ENCODE results near the gene CALML6. TPM values are rescaled to one million over a fixed set of nuclear protein-coding genes. Genes with fewer than 3 reads are reported as not detected.

The CALML6 gene
- total RNA-seq, 1 experiment from 2014 or later, result 1.9 TPM

GRCh38 chr1:1880617-1881312, 34.3 kb upstream of the CALML6 start:
- peaks cover 27% of the 10 kb centered on the region for H3K36me3 Mint-ChIP-seq
- ATAC-seq (peak; percentile 18), DNase-seq (ENCODE audit: low spot score) (no peak)
- peaks cover 48% of the 10 kb centered on the region for H3K4me1 Mint-ChIP-seq
- TF ChIP-seq STAT6 (CRISPR knock-in tag; conservative IDR thresholded peaks at IDR 0.05; ENCODE audit: low read depth) (no peak), ZNF317 (CRISPR knock-in tag; IDR thresholded peaks at IDR 0.05; ENCODE audit: borderline replicate concordance, low read depth) (no peak), TEAD1 (CRISPR knock-in tag; IDR thresholded peaks at IDR 0.05) (no peak), ESRRA (CRISPR knock-in tag; IDR thresholded peaks at IDR 0.05; ENCODE audit: borderline replicate concordance) (no peak), ATF1 (CRISPR knock-in tag; IDR thresholded peaks at IDR 0.05) (no peak), OVOL2 (CRISPR knock-in tag; IDR thresholded peaks at IDR 0.05; ENCODE audit: borderline replicate concordance) (no peak), FOXP4 (CRISPR knock-in tag; IDR thresholded peaks at IDR 0.05) (no peak), FOXP1 (CRISPR knock-in tag; IDR thresholded peaks at IDR 0.05; ENCODE audit: borderline replicate concordance) (no peak), ZNF263 (CRISPR knock-in tag; IDR thresholded peaks at IDR 0.05; ENCODE audit: low read depth) (no peak), CDX4 (CRISPR knock-in tag; IDR thresholded peaks at IDR 0.05; ENCODE audit: borderline replicate concordance) (no peak), GABPB1 (CRISPR knock-in tag; IDR thresholded peaks at IDR 0.05) (no peak), ETV6 (CRISPR knock-in tag; IDR thresholded peaks at IDR 0.05) (no peak), JUN (CRISPR knock-in tag; IDR thresholded peaks at IDR 0.05) (no peak), CREM (CRISPR knock-in tag; IDR thresholded peaks at IDR 0.05) (no peak)
- TF ChIP-seq, protein P1, sequence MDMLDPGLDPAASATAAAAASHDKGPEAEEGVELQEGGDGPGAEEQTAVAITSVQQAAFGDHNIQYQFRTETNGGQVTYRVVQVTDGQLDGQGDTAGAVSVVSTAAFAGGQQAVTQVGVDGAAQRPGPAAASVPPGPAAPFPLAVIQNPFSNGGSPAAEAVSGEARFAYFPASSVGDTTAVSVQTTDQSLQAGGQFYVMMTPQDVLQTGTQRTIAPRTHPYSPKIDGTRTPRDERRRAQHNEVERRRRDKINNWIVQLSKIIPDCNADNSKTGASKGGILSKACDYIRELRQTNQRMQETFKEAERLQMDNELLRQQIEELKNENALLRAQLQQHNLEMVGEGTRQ (CRISPR knock-in tag; IDR thresholded peaks at IDR 0.05), result no peak
- TF ChIP-seq, protein P2, sequence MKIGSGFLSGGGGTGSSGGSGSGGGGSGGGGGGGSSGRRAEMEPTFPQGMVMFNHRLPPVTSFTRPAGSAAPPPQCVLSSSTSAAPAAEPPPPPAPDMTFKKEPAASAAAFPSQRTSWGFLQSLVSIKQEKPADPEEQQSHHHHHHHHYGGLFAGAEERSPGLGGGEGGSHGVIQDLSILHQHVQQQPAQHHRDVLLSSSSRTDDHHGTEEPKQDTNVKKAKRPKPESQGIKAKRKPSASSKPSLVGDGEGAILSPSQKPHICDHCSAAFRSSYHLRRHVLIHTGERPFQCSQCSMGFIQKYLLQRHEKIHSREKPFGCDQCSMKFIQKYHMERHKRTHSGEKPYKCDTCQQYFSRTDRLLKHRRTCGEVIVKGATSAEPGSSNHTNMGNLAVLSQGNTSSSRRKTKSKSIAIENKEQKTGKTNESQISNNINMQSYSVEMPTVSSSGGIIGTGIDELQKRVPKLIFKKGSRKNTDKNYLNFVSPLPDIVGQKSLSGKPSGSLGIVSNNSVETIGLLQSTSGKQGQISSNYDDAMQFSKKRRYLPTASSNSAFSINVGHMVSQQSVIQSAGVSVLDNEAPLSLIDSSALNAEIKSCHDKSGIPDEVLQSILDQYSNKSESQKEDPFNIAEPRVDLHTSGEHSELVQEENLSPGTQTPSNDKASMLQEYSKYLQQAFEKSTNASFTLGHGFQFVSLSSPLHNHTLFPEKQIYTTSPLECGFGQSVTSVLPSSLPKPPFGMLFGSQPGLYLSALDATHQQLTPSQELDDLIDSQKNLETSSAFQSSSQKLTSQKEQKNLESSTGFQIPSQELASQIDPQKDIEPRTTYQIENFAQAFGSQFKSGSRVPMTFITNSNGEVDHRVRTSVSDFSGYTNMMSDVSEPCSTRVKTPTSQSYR (CRISPR knock-in tag; IDR thresholded peaks at IDR 0.05), result no peak
- TF ChIP-seq, protein P3, sequence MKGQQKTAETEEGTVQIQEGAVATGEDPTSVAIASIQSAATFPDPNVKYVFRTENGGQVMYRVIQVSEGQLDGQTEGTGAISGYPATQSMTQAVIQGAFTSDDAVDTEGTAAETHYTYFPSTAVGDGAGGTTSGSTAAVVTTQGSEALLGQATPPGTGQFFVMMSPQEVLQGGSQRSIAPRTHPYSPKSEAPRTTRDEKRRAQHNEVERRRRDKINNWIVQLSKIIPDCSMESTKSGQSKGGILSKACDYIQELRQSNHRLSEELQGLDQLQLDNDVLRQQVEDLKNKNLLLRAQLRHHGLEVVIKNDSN (CRISPR knock-in tag; IDR thresholded peaks at IDR 0.05), result no peak
- TF ChIP-seq, protein P4, sequence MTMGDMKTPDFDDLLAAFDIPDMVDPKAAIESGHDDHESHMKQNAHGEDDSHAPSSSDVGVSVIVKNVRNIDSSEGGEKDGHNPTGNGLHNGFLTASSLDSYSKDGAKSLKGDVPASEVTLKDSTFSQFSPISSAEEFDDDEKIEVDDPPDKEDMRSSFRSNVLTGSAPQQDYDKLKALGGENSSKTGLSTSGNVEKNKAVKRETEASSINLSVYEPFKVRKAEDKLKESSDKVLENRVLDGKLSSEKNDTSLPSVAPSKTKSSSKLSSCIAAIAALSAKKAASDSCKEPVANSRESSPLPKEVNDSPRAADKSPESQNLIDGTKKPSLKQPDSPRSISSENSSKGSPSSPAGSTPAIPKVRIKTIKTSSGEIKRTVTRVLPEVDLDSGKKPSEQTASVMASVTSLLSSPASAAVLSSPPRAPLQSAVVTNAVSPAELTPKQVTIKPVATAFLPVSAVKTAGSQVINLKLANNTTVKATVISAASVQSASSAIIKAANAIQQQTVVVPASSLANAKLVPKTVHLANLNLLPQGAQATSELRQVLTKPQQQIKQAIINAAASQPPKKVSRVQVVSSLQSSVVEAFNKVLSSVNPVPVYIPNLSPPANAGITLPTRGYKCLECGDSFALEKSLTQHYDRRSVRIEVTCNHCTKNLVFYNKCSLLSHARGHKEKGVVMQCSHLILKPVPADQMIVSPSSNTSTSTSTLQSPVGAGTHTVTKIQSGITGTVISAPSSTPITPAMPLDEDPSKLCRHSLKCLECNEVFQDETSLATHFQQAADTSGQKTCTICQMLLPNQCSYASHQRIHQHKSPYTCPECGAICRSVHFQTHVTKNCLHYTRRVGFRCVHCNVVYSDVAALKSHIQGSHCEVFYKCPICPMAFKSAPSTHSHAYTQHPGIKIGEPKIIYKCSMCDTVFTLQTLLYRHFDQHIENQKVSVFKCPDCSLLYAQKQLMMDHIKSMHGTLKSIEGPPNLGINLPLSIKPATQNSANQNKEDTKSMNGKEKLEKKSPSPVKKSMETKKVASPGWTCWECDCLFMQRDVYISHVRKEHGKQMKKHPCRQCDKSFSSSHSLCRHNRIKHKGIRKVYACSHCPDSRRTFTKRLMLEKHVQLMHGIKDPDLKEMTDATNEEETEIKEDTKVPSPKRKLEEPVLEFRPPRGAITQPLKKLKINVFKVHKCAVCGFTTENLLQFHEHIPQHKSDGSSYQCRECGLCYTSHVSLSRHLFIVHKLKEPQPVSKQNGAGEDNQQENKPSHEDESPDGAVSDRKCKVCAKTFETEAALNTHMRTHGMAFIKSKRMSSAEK (CRISPR knock-in tag; IDR thresholded peaks at IDR 0.05; ENCODE audit: borderline replicate concordance), result no peak
- TF ChIP-seq, protein P5, sequence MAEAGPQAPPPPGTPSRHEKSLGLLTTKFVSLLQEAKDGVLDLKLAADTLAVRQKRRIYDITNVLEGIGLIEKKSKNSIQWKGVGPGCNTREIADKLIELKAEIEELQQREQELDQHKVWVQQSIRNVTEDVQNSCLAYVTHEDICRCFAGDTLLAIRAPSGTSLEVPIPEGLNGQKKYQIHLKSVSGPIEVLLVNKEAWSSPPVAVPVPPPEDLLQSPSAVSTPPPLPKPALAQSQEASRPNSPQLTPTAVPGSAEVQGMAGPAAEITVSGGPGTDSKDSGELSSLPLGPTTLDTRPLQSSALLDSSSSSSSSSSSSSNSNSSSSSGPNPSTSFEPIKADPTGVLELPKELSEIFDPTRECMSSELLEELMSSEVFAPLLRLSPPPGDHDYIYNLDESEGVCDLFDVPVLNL (CRISPR knock-in tag; IDR thresholded peaks at IDR 0.05; ENCODE audit: borderline replicate concordance, low read depth), result no peak
- TF ChIP-seq, protein P6, sequence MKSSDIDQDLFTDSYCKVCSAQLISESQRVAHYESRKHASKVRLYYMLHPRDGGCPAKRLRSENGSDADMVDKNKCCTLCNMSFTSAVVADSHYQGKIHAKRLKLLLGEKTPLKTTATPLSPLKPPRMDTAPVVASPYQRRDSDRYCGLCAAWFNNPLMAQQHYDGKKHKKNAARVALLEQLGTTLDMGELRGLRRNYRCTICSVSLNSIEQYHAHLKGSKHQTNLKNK (CRISPR knock-in tag; IDR thresholded peaks at IDR 0.05), result no peak
- peak overlapping the region; percentile 72 for H3K27ac Mint-ChIP-seq
- ChIA-PET POLR2A (no interaction called here), CTCF (no interaction called here)
- peaks cover 7% of the 10 kb centered on the region for H3K9me3 Mint-ChIP-seq
- H3K4me3 Mint-ChIP-seq, result no peak overlapping the region
- no peaks in the 10 kb centered on the region for H3K27me3 Mint-ChIP-seq (ENCODE audit: low read depth)
